ENCODE measurements around the gene MED15. TPM values are rescaled to one million over a fixed set of nuclear protein-coding genes. Genes with fewer than 3 reads are reported as not detected.

The MED15 gene
- total and polyA plus RNA-seq, 4 donors, result 57.8 to 123 (median 69.1) TPM

DNA sequence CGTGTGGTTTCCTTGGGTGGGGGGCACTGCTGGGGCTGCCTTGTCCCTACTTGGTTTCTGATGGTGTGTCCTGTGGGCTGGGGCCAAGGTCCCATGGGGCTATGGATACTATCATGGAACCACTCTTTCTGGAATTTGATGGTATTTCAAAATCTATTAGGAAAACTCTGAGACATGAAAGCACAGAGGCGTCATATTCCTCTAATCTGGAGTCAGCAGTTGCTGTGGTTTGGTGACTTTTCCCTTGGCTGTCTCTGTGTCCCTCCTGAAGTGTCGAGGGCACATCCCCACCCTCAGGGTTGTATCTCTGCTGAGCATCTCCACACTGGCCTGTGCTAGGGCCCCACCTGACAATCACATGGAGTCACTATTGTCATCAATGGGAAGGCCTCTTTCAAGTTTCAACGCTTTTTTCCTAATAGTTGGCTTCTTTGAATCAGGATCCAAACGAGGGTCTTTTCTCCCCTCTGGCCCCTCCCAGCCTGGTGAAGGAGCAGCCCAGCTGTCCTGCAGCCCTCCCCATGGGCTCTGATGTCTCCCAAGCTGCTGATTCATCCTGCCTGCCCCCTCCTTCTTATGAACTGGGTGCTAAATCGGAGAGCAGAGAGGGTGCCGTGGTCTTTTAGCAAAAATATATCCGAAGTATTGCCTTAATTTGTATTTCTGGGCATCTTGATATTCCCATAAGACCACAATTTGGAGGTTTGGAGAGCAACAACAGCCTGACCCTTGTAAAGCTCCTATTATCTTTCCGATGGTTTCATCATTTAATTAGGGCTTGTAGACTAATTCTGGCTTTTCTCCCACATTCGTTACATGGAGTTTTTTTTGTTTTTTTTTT is 38.5 kb downstream of the MED15 start:
- TF ChIP-seq, protein P1, sequence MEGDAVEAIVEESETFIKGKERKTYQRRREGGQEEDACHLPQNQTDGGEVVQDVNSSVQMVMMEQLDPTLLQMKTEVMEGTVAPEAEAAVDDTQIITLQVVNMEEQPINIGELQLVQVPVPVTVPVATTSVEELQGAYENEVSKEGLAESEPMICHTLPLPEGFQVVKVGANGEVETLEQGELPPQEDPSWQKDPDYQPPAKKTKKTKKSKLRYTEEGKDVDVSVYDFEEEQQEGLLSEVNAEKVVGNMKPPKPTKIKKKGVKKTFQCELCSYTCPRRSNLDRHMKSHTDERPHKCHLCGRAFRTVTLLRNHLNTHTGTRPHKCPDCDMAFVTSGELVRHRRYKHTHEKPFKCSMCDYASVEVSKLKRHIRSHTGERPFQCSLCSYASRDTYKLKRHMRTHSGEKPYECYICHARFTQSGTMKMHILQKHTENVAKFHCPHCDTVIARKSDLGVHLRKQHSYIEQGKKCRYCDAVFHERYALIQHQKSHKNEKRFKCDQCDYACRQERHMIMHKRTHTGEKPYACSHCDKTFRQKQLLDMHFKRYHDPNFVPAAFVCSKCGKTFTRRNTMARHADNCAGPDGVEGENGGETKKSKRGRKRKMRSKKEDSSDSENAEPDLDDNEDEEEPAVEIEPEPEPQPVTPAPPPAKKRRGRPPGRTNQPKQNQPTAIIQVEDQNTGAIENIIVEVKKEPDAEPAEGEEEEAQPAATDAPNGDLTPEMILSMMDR (IDR thresholded peaks at IDR 0.05; ENCODE audit: control extremely low read depth, extremely low read depth), result no peak
- H3K4me1 ChIP-seq (ENCODE audit: control insufficient read depth in 5 of 5, insufficient read depth in 5 of 5, low read length in 5 of 5), result peaks cover under 1 to 24% (median 13%) of the 10 kb centered on the region in 5 donors
- H3K27me3 ChIP-seq (ENCODE audit: control insufficient read depth in 3 of 3, insufficient read depth in 3 of 3, low read length in 2 of 3), result no peaks in the 10 kb centered on the region
- no peaks in the 10 kb centered on the region for H3K9me3 ChIP-seq (ENCODE audit: control insufficient read depth in 4 of 4, insufficient read depth in 3 of 4, low read length in 3 of 4)
- no peak overlapping the region for H3K4me3 ChIP-seq
- 85 to 87% methylated on average over 10 of the region's 10 CpGs for whole genome bisulfite sequencing, 2 donors
- H3K27ac ChIP-seq (ENCODE audit: low read depth in 1 of 2, low read length in 1 of 2), result no peak overlapping the region
- ATAC-seq (ENCODE audit: insufficient read depth, low FRiP score), result no peak
- DNase-seq, result no peak
- H3K36me3 ChIP-seq (ENCODE audit: control insufficient read depth in 4 of 4, insufficient read depth in 4 of 4, low read length in 4 of 4), result peaks cover 0 to 12% (median 2%) of the 10 kb centered on the region in 4 donors
- H3K9ac ChIP-seq (ENCODE audit: insufficient read depth in 1 of 2, low read length in 2 of 2), result no peak overlapping the region

DNA sequence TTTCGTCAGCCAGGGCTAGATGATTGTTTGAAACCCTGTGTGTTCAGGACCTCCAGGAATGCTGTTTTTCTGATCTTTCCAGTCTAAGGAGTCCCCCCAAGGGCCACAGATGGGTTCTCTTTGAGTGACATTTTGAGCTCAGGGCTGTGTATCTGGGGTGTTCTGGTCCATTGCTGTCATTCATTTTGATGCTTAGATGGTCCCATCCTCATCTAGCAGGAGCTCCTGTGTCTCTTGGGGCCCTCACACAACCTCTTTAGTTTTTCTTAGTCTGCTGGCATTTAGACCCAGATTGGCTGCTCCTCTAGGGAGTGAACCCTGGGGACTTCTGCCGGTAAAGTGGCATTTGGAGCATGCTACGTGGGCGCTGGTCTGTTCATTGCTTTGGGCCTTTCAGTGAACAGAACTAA is 39.1 kb downstream of the MED15 start:
- H3K4me3 ChIP-seq, result no peak overlapping the region
- peaks cover 5 to 25% (median 16%) of the 10 kb centered on the region in 5 donors for H3K4me1 ChIP-seq (ENCODE audit: control insufficient read depth in 5 of 5, insufficient read depth in 5 of 5, low read length in 5 of 5)

GRCh38 chr22:20547029-20547428 is 39.6 kb downstream of the MED15 start:
- no peaks in the 10 kb centered on the region for H3K27me3 ChIP-seq (ENCODE audit: control insufficient read depth in 3 of 3, insufficient read depth in 3 of 3, low read length in 2 of 3)
- no peaks in the 10 kb centered on the region for H3K9me3 ChIP-seq (ENCODE audit: control insufficient read depth in 4 of 4, insufficient read depth in 3 of 4, low read length in 3 of 4)
- no peak overlapping the region for H3K27ac ChIP-seq (ENCODE audit: low read depth in 1 of 2, low read length in 1 of 2)
- DNase-seq (no peak), ATAC-seq (ENCODE audit: insufficient read depth, low FRiP score) (no peak)
- H3K4me1 ChIP-seq (ENCODE audit: control insufficient read depth in 5 of 5, insufficient read depth in 5 of 5, low read length in 5 of 5), result peaks cover 5 to 28% (median 21%) of the 10 kb centered on the region in 5 donors
- TF ChIP-seq, protein P1 (IDR thresholded peaks at IDR 0.05; ENCODE audit: control extremely low read depth, extremely low read depth), result no peak
- H3K9ac ChIP-seq (ENCODE audit: insufficient read depth in 1 of 2, low read length in 2 of 2), result no peak overlapping the region
- no peak overlapping the region for H3K4me3 ChIP-seq
- peaks cover 0 to 11% (median 2%) of the 10 kb centered on the region in 4 donors for H3K36me3 ChIP-seq (ENCODE audit: control insufficient read depth in 4 of 4, insufficient read depth in 4 of 4, low read length in 4 of 4)

More for the DNA sequence above, 39.1 kb downstream of the MED15 start:
- Histone ChIP-seq H3K36me3 (ENCODE audit: control insufficient read depth in 4 of 4, insufficient read depth in 4 of 4, low read length in 4 of 4) (peaks cover 0 to 11% (median 2%) of the 10 kb centered on the region in 4 donors), H3K9me3 (ENCODE audit: control insufficient read depth in 4 of 4, insufficient read depth in 3 of 4, low read length in 3 of 4) (no peaks in the 10 kb centered on the region), H3K9ac (ENCODE audit: insufficient read depth in 1 of 2, low read length in 2 of 2) (no peak overlapping the region), H3K27ac (ENCODE audit: low read depth in 1 of 2, low read length in 1 of 2) (no peak overlapping the region), H3K27me3 (ENCODE audit: control insufficient read depth in 3 of 3, insufficient read depth in 3 of 3, low read length in 2 of 3) (no peaks in the 10 kb centered on the region)
- ATAC-seq (ENCODE audit: insufficient read depth, low FRiP score) (no peak), DNase-seq (peak in 2 of 3 donors; percentile 27 to 36)
- WGBS, 2 donors, result 84 to 92% methylated on average over 4 of the region's 4 CpGs
- TF ChIP-seq, protein P1 (IDR thresholded peaks at IDR 0.05; ENCODE audit: control extremely low read depth, extremely low read depth), result no peak
